SW480 (cell line): Measurements from ENCODE around the gene B4GALNT4.
"Not testable (repeated sequence)": the region's sequence is repeated elsewhere in the genome, so short reads cannot be mapped to it uniquely, and the experiment has no call there.

Experiments
- DNase-seq: peaks from one replicate; pipeline ENCODE4 v3.0.0-alpha.2; 2016; ENCODE audit warnings: low spot score

B4GALNT4 gene, protein sequence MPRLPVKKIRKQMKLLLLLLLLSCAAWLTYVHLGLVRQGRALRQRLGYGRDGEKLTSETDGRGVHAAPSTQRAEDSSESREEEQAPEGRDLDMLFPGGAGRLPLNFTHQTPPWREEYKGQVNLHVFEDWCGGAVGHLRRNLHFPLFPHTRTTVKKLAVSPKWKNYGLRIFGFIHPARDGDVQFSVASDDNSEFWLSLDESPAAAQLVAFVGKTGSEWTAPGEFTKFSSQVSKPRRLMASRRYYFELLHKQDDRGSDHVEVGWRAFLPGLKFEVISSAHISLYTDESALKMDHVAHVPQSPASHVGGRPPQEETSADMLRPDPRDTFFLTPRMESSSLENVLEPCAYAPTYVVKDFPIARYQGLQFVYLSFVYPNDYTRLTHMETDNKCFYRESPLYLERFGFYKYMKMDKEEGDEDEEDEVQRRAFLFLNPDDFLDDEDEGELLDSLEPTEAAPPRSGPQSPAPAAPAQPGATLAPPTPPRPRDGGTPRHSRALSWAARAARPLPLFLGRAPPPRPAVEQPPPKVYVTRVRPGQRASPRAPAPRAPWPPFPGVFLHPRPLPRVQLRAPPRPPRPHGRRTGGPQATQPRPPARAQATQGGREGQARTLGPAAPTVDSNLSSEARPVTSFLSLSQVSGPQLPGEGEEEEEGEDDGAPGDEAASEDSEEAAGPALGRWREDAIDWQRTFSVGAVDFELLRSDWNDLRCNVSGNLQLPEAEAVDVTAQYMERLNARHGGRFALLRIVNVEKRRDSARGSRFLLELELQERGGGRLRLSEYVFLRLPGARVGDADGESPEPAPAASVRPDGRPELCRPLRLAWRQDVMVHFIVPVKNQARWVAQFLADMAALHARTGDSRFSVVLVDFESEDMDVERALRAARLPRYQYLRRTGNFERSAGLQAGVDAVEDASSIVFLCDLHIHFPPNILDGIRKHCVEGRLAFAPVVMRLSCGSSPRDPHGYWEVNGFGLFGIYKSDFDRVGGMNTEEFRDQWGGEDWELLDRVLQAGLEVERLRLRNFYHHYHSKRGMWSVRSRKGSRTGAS

DNA sequence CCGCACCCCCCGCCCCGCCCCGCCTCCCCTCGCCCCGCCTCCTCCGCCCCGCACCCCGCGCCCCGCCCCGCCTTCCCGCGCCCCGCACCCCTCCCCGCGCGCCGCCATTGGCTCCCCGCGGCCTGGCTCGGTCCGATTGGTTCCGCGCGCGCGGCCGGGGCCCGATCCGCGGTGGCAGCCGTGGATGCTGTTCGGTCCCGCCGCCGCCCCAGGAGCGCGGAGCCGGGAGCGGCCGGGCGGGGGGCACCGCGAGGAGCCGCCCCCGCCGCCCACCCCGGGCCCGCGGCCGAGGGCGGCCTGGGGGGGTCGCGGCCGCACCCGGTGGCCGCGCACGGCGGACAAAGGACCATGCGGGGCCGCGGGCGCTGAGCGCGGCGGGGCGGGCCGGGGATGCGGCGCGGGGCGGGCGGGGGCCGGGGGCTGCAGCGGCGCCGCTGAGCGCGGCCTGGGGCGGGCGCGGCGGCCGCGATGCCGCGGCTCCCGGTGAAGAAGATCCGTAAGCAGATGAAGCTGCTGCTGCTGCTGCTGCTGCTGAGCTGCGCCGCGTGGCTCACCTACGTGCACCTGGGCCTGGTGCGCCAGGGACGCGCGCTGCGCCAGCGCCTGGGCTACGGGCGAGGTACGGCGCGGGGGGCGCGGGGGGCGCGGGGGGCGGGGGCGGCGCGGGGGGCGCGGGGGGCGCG, at the start of gene B4GALNT4:
TSS of gene B4GALNT4 (plus strand) at position 164 of the 683 bp plus-strand sequence. CDS start at position 469, 305 bp downstream.
- no peak for DNase-seq

DNA sequence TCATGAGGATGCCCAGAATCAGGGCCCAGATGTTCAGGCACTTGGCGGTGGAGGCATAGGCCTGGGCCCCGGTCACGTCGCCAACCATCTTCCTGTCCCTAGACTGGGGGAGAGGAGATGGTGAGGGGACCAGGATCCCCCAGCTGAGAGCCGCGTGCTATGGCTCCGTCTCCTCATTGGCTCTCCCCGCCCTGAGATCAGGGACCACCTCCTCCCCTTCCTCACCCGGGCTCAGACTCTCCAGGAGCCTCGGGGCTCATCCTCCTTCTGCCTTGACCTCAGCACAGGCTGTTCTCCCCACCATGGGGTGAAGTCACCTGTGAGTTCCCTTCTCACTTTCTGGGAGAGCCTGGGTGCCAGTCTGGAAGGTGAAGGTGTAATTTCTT, 49.4 kb upstream of the B4GALNT4 start:
- DNase-seq: not testable (repeated sequence)

DNA sequence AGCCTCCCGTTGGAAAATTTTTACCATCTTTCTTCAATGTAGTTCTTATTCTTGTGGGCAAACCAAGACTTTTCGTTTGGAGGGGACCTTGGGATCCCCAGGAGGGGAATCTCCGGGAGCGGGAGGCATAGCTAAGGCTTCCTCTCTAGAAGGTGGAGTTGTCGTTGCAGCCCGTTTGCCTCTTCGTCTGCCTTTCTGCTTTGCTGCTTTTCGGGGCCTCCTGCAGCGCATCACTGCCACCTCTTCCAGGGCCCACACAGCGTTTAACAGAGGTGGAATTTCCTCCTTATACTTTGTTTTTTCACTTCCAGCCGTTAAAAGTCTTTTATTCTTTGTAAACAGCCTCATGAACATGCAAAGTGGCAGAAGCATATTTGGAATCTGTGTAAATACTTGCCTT, 45.1 kb upstream of the B4GALNT4 start:
- no peak for DNase-seq

DNA sequence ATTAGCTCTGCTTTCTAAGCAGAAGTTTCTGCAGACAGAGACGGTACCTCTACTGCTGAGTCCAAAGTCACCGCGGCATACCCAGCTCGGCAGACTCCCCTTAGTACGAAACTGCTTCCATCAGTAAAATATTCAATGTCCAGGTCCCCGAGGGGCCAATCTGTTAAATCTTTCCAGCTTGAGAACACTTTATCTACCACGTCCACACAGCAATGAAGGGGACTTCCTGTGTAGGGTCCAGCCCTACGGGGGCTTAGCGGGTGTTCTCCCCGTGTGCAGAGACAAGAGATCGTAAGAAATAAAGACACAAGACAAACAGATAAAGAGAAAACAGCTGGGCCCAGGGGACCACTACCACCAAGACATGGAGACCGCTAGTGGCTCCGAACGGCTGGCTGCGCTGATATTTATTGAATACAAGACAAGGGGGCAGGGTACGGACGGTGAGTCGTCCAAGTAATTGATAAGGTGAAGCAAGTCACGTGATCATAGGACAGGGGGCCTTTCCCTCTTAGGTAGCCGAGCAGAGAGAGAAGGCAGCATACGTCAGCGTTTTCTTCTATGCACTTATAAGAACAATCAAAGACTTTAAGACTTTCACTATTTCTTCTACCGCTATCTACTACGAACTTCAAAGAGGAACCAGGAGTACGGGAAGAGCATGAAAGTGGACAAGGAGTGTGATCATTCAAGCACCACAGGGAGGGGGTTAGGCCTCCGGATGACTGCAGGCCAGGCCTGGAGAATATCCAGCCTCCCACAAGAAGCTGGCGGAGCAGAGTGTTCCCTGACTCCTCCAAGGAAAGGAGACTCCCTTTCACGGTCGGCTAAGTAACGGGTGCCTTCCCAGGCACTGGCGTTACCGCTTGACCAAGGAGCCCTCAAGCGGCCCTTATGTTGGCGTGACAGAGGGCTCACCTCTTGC, 44.4 kb upstream of the B4GALNT4 start:
- not testable (repeated sequence) for DNase-seq

DNA sequence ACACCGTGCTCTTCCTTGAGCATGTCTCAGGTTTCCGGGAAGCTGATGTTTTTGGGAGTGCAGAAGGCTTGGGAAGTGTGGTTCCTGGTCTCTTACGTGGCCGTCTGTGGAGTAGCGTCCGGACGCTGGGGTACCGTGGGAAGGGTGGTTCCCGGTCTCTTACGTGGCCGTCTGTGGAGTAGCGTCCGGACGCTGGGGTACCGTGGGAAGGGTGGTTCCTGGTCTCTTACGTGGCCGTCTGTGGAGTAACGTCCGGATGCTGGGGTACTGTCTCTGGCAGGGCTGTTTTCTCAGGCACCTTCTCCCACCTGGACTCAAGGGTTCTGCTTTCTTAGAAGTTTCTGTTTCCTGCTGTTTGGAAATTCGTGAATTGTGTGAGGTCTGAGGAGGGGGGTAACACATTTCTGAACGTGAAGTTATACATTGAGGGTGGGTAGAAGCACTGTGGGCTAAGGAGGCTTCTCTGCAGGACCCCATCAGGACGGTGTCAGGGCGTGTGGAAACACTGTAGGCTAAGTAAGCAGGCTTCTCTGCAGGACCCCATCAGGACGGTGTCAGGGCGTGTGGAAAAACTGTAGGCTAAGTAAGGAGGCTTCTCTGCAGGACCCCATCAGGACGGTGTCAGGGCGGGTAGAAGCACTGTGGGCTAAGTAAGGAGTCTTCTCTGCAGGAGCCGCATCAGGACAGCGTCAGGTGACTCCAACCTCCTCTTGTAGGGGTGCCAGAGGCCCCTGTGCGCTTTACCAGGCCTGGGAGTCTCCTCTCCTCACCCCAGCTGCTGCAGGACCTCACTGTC, 43.3 kb upstream of the B4GALNT4 start:
- DNase-seq: no peak

DNA sequence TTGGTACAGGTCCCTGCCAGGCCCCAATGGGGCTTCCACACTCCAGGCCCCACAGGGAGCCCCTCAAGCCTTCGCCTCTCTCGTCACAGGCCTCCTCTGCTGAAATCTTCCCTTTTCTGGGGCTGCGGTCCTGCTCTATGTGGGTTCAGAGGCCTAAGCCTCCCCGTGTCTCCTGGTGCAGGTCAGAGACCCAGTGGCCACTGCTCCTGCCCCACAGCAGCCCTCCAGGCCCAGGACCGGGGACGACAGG, 42.8 kb upstream of the B4GALNT4 start:
- no peak for DNase-seq

DNA sequence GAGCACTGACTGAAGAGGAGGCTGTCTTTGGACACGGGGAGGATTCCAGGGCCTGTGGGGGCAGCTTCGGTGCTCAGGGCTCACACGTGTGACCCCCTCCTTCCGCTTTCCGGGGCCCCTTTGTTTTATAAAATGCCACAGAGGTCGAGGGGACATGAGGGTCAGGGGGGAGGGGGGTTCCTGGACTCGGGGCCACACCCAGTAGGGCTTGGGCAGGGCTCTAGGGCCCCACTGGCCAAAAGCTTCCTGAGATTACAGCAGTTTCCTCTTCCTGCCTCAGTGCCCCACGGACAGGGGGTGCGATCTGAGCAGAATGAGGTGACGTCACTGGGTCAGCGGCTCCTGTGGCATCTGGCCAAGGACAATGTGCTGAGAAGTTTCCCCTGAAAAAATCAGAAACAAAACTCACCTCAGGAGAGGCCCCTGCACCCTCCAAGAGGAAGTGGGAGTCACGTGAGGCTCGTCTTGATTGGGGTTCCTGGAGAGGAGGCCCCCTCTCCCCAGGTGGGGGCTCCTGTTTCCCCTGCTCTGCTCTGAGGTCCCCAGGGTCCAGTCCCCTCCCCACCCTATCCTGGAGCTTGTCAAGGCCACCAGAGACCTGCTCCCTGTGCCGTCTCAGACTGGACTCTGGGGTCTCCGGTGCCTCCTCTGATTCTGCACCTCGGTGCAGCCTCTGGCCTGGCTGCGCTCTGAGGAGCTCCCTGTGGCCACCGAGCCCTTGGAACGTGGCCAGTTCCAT, 42.3 kb upstream of the B4GALNT4 start:
- DNase-seq: no peak

DNA sequence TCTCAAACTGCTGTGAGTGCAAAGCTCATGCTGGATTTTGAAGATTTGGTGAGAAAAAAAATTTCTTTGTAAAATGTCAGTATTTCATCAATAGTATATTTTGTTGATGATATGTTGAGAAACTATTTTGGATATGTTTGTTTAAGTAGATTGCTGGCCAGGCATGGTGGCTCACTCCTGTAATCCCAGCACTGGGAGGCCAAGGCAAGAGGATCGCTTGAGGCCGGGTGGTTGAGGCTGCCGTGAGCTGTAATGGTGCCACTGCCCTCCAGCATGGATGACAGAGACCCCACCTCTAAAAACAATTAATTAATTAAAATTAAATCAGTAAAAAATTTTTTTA, 41.7 kb upstream of the B4GALNT4 start:
- no peak for DNase-seq

DNA sequence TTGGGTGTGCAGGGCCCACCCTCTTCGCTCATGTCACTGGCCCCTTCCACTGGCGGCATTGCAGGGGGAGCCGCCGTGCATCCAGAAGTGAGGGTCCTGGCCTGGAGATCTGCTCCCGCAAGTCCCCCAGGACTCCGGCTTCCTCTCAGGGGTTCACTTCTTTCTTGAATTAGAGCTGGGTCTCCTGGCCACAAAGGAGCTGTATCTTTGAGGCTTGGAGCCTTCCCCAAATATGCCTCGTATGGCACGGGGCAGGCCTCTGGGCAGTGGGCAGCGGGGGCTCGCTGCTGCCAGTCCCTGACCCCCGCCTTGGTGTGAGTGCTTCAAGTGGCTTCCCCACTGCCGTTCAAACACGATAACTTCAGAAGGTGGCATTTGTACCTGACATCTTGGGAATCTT, 41.3 kb upstream of the B4GALNT4 start:
- DNase-seq: no peak

DNA sequence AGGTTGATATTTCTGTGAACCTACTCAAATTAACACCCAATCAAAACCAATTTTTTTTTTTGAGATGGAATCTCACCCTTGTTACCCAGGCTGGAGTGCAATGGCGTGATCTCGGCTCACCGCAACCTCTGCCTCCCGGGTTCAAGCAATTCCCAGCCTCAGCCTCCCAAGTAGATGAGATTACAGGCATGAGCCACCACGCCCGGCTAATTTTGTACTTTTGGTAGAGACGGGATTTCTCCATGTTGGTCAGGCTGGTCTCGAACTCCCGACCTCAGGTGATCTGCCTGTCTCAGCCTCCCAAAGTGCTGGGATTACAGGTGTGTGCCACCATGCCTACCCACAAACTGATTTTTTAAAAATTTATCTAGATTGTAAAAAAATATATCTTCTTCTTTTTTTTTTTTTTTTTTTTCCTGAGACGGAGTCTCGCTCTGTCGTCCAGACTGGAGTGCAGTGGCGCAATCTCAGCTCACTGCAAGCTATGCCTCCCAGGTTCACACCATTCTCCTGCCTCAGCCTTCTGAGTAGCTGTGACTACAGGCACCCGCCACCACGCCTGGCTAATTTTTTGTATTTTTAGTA, 40.7 kb upstream of the B4GALNT4 start:
- not testable (repeated sequence) for DNase-seq

DNA sequence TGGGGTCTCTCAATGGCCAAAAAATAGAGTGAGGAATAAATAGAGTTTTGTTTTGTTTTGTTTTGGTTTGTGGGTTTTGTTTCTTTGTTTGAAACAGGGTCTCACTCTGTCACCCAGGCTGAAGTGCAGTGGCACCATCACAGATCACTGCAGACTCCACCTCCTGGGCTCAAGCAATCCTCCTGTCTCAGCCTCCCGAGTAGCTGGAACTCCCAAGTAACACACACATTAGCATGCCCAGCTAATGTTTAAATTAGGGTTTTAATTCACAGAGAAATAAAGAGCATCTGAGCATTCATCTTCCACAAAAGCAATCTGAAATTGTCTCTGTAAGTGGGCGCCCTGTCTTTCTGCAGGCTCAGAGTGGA, 39.4 kb upstream of the B4GALNT4 start:
- DNase-seq: no peak

DNA sequence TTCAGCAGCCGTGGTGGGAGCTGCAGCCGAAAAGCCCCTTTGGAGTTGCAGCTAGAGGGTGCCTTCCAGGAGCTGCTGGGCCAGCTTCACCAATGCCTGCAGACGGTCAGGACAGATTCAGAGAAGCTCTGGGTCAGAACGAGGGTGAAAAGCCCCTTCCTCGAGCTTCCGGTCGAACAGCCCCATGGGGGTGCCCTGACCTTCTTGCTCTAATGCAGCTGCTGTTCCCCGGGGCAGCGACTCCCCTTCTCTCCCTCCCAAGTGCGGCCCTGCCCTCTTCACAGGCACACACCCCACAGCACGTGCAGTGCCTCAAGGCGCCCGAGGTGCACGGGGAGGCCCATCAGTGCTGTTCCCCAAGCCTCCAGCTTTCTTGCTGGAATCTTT, 39.0 kb upstream of the B4GALNT4 start:
- DNase-seq: no peak

DNA sequence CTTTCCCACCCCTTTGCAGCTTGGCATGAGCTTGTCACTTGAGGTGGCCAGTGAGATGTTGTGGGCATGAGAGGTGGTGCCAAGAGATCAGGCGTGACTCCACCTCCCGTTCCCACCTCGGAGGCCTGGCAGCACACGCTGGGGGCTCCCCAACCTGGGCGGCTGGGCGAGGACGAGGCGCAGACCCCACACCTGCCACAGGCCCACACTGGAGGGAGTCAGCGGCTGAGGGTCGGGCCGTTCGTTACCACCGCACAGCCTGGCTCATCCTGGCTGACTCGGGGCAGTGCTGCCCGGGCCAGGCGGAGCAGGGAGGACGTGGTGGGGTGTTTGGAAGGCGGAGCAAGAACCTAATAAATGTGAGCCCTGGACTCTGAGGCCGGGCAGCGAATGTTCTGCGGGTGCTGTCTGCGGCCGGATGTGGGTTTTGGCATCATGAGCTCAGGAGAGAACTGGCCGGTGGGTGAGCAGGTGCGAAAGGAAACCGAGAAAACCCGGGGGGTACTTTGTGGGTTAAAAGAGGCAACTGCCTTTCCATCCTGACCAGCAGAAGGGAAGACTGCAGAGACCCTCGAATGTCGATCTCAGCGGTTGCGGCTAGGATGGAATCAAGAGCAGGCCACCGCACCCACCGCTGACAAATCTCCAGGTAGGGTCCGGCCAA, 38.5 kb upstream of the B4GALNT4 start:
- no peak for DNase-seq

DNA sequence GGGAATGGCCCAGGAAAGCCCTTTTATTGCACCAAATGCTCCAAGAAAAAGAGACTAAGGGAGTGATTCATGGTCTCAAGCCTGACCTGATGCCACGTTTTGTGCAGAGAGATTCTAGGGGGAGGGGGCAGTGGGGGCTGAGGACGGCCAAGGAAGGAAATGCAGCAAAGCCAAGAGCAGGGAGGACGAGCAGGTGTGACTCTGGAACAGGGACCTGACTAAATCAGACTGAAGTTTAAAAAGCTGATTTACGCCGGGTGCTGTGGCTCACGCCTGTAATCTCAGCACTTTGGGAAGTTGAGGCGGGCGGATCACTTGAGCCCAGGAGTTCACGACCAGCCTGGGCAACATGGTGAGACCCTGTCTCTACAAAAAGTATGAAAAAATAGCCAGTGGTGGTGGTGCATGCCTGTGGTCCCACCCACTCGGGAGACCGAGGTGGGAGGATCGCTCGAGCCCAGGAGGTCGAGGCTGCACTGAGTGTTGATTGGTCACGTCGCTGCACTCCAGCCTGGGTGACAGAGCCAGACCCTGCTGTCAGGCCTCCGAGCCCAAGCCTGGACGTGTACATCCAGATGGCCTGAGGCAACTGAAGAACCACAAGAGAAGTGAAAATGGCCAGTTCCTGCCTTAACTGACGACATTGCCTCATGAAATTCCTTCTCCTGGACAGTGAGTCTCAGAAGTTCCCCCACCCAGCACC, 37.8 kb upstream of the B4GALNT4 start:
- no peak for DNase-seq

DNA sequence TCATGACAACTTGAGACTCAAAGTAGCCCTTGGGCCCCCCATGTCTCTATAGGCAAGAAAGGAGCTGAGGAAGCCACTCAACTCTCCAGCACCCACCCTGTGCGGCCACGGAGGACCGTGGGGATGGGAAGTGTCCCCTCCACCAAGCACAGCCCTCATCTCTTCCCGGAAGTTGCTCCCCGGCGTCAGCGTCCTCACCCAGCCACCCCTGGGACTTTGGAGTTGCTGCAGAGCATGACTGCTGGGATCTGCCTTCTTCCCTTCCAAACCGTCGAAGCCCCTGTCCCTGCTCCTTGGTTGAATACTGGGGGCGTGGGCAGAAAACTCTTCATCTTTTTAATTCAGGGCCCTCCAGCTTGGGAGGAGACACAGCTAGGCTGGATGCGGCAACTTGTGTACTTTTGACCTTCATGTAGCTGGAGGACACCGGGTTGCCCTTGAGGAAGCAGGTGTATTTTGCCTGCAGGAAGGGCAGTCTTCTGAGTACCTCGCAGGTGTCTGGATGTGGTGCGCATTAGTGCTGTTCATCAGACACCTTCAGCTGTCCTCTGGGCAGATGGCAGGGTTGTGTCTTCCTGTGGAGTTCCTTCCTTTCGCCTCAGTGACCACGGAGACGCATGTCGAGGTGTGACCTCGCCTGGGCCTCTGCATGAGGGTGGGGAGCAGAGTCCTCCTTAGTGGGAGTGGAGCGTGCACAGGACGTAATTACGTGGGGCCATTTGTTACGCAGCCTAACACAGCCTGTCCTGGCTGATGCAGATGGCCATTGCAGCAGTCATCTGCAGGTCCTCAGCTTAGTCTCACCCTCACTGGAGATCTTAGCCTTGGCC, 36.4 kb upstream of the B4GALNT4 start:
- DNase-seq: no peak

DNA sequence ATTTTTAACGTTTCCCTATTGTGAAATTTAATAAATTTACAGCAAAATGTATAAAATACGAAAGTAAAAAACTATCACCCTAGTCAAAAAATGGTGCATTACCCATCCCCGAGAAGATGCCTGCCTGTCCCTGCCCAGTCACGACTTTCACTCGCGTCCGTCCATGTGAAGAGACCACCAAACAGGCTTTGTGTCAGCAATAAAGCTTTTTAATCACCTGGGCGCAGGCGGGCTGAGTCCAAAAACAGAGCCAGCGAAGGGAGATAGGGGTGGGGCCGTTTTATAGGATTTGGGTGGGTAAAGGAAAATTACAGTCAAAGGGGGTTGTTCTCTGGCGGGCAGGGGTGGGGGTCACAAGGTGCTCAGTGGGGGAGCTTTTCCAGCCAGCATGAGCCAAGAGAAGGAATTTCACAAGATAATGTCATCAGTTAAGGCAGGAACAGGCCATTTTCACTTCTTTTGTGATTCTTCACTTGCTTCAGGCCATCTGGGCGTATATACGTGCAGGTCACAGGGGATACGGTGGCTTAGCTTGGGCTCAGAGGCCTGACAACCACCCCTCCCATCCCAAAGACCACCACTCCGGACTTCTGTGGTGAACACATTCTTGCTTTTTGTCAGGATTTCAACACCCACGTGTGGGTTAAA, 35.6 kb upstream of the B4GALNT4 start:
- not testable (repeated sequence) for DNase-seq
